Brain microvascular endothelial cell (primary cell): ENCODE measurements around the gene COASY.

Experiments
- DNase-seq: peaks from one replicate; pipeline ENCODE4 v3.0.0-alpha.2; 2020
- H3K27ac ChIP-seq: fragments of 250-450 bp; sonication (Bioruptor Pico); 2 replicates; pipeline ENCODE4 v1.5.1; 2020; ENCODE audit warnings: mild to moderate bottlenecking, moderate library complexity
- H3K27me3 ChIP-seq: fragments of 250-450 bp; sonication (Bioruptor Pico); replicated peaks from 2 replicates; pipeline ENCODE4 v1.5.1; 2020; ENCODE audit warnings: mild to moderate bottlenecking
- H3K36me3 ChIP-seq: fragments of 250-450 bp; sonication (Bioruptor Pico); replicated peaks from 2 replicates; pipeline ENCODE4 v1.5.1; 2020; ENCODE audit warnings: mild to moderate bottlenecking
- H3K4me3 ChIP-seq: 2 replicates; pipeline ENCODE4 v1.5.1; 2011; ENCODE audit warnings: low read depth, mild to moderate bottlenecking, control low read depth, low read length, moderate library complexity
- CTCF ChIP-seq: IDR thresholded peaks from 2 replicates; pipeline ENCODE4 v1.5.1; 2011; ENCODE audit warnings: low read depth, mild to moderate bottlenecking, moderate library complexity, low read length, control low read depth, inconsistent platforms; ENCODE audit errors: missing control alignments
- in situ Hi-C: cut with HindIII; loops from 2 replicates; pipeline ENCODE4 v1.10.0; 2017; ENCODE audit warnings: low sequenced_read_pairs, low pct_ligation_motif_present

Gene COASY

DNA sequence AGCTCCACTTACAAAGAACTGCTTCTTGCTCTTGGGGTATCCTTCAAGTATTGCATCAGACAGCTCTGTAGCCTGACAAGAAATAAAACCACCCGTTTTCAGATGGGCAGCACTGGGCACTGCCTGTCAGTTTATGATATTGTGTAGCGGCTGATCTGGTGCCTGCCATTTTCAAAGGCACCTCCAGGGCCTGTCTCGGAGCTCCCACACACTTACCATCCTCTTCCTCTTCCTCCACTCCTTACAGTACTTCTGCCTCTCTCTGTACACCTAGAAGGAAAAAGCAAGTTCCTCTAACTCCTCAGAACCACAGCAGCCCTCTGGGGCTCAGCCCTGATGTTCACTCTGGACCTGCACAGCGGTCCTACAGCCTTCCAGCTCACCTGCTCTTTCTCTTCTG is 11.1 kb downstream of the COASY start:
- no peak for TF ChIP-seq CTCF
- H3K27ac ChIP-seq, result no peak overlapping the region
- H3K4me3 ChIP-seq, result no peak overlapping the region
- no peaks in the 10 kb centered on the region for H3K27me3 ChIP-seq
- peaks cover 49% of the 10 kb centered on the region for H3K36me3 ChIP-seq
- no peak for DNase-seq
- in situ Hi-C loops, result no loop called here

DNA sequence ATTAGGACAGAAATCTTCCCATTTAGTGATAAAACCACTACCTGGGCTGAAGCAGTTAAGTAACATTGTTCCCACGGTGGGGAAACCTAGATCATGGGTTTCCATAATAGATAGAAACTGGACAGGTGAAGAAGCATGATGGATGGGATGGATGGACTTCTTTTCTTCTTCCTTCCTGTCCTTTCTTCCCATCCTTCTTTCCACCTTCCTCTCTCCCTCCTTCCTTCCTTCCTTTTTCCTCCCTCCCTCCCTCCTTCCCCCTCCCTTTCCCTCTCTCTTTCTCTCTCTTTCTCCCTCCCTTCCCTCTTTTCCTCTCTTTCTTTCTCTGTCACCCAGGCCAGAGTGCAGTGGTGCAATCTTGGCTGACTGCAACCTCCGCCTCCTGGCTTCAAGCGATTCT is 12.5 kb downstream of the COASY start:
- no peak overlapping the region for H3K27ac ChIP-seq
- no peak overlapping the region for H3K4me3 ChIP-seq
- H3K36me3 ChIP-seq, result peaks cover 39% of the 10 kb centered on the region
- no peak for DNase-seq
- in situ Hi-C loops, result no loop called here
- H3K27me3 ChIP-seq, result no peaks in the 10 kb centered on the region
- no peak for TF ChIP-seq CTCF

GRCh38 chr17:42577140-42577531 is 15.2 kb downstream of the COASY start:
- Histone ChIP-seq H3K27me3 (no peaks in the 10 kb centered on the region), H3K4me3 (peak overlapping the region; percentile 92), H3K36me3 (peaks cover 33% of the 10 kb centered on the region), H3K27ac (peak overlapping the region; percentile 13)
- in situ Hi-C loops, result no loop called here
- TF ChIP-seq CTCF, result no peak
- DNase-seq, result no peak

DNA sequence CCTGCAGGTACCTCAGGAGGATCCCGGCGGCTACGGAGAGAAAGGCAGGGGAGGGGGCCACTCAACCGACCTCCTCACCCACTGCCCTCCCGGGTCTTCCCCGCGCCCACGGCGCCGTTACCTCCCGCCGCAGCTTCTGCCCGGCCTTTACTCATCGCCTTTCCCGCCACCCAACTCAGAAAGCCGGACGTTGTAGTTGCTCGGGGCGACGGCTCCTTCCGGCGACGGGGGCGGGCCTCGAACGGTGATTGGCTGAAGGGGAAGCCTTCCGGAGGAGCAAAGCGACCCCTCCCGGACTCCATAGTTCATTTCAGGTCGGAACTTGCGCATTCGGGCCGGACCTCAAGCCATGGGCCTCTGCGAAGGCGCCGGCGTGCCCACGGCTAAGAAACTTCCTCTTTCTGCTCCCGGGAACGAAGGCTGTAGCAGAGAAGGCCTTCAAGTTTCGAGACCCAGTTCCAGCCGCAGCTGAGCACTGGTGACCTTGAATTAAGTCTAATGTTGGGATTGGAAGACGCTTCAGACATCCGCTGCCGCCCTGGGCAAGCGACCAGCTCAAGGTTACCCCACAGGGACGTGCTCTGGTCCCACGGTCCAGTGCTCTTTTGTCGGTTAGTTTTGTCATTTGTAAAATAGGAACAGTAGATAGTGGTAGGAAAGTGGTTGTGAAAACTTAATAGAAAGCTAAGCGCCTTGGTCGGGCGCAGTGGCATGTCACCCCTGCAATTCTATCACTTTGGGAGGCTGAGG is 15.8 kb downstream of the COASY start, which contains the start of gene PSMC3IP:
TSS of gene PSMC3IP (minus strand) at position 198 of the 750 bp plus-strand sequence. CDS start at position 155, 43 bp downstream.
- DNase-seq, result peak; percentile 92
- Histone ChIP-seq H3K27me3 (no peaks in the 10 kb centered on the region), H3K4me3 (peak within 1 kb of the TSS; percentile 92), H3K27ac (peak within 1 kb of the TSS; percentile 48), H3K36me3 (peaks cover 35% of the 10 kb centered on the region)
- in situ Hi-C loops, result no loop called here
- TF ChIP-seq CTCF, result peak; percentile 62

GRCh38 chr17:42578282-42578869 is 16.4 kb downstream of the COASY start:
- peaks cover 35% of the 10 kb centered on the region for H3K36me3 ChIP-seq

More at GRCh38 chr17:42578282-42578869, 16.4 kb downstream of the COASY start:
- TF ChIP-seq CTCF, result peak; percentile 85
- H3K4me3 ChIP-seq, result peak overlapping the region; percentile 92
- in situ Hi-C loops, result no loop called here
- H3K27me3 ChIP-seq, result no peaks in the 10 kb centered on the region
- peak; percentile 61 for DNase-seq
- H3K27ac ChIP-seq, result peak overlapping the region; percentile 48
